T-helper 2 cell (primary cell): Measurements from ENCODE around the gene TP53.
A peak's percentile ranks its signal among the peaks of the same experiment; 100 is the strongest.

Experiments
- DNase-seq, 5 experiments: peaks; one replicate each; pipeline versions ENCODE4 v3.0.0 to v3.0.0-alpha.2; 2012 to 2022

The TP53 gene

DNA sequence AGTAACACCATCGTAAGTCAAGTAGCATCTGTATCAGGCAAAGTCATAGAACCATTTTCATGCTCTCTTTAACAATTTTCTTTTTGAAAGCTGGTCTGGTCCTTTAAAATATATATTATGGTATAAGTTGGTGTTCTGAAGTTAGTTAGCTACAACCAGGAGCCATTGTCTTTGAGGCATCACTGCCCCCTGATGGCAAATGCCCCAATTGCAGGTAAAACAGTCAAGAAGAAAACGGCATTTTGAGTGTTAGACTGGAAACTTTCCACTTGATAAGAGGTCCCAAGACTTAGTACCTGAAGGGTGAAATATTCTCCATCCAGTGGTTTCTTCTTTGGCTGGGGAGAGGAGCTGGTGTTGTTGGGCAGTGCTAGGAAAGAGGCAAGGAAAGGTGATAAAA, 14.1 kb downstream of the TP53 start:
- peak in 1 of 5 experiments; percentile 30 for DNase-seq

DNA sequence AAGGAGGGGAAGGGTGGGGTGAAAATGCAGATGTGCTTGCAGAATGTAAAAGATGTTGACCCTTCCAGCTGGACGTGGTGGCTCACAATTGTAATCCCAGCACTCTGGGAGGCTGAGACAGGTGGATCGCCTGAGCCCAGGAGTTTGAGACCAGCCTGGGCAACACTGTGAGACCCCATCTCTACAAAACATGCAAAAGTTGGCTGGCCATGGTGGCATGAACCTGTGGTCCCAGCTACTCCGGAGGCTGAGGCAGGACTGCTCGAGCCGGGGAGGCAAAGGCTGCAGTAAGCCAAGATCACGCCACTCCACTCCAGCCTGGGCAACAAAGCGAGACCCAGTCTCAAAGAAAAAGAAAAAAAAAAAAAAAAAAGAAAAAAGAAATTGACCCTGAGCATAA, 18.8 kb downstream of the TP53 start:
- DNase-seq = no peak

- no peak for DNase-seq
These were observed 19.5 kb downstream of the TP53 start for GRCh38 chr17:7667656-7668406.

GRCh38 chr17:7656958-7657609, 30.2 kb downstream of the TP53 start:
- DNase-seq = no peak

- DNase-seq = no peak
These were observed 31.8 kb downstream of the TP53 start for GRCh38 chr17:7655541-7655840.

- DNase-seq = no peak
These were observed 32.3 kb downstream of the TP53 start for GRCh38 chr17:7654832-7655540.

GRCh38 chr17:7652388-7653356, 34.6 kb downstream of the TP53 start:
- DNase-seq = no peak

DNA sequence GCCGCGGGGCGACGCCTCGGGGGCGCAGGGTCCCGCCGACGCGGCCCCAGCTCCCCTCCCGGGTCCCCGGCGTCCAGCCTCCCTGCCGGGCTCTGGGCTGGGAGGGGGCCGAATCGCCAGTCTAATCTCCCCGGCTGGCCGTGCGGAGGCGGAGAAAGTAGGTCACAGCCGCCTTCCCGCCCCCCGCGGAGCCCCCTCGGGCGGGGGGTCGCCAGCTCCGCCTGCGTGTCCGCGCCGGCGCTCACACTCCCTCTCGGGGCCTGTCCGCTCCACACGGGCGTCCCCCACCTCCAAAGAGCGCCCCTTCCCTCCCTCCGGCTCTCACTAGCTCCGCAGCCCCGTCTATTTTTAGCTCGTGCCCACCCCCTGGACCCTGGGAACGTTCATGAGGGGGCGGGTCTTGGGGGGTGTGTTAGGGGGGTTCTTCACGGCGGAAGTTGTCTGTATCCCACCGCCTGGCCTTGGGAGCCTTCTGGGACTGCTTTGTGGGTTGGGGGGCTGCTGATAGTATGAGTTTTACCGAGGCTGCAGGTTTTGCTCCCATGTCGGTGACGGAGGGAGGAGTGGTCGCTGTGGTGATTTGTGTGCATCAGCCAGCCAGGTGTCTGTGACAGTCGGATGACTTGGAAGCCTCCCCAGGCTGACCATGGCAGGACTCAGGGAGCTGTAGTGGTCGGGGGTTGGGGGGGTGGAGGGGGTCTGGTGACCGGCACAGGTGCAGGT, 35.5 kb downstream of the TP53 start:
- DNase-seq = no peak

DNA sequence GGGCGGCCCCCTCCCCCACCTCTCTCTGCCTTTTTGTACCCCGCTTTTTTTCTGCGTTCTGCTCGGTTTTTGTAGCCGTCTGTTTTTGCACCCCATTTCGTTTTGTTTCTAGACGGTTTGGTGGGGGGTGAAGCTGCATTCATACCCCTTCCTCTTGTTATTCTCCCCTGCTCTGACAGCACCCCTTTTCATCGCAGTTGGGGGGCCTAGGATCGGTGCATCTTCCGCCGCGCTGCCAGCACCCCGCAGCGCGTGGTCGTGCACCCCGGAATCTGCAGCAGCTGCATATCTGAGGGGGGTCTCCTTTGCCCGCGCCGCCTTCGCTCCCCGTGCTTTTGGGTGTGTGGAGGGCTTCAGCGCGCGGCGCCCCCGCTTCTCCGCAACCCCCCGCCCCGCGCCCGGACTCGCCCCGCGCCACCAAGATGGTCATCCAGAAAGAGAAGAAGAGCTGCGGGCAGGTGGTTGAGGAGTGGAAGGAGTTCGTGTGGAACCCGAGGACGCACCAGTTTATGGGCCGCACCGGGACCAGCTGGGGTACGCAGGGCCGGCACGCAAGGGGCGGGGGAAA, 36.1 kb downstream of the TP53 start:
- DNase-seq = no peak

- peak; percentile 44 to 78 (median 61) for DNase-seq
These were observed 36.7 kb downstream of the TP53 start, which contains the start of gene ATP1B2 for GRCh38 chr17:7650509-7651096. ATP1B2 (plus strand) TSS chr17:7650926; CDS start chr17:7651519, 593 bp downstream.

DNA sequence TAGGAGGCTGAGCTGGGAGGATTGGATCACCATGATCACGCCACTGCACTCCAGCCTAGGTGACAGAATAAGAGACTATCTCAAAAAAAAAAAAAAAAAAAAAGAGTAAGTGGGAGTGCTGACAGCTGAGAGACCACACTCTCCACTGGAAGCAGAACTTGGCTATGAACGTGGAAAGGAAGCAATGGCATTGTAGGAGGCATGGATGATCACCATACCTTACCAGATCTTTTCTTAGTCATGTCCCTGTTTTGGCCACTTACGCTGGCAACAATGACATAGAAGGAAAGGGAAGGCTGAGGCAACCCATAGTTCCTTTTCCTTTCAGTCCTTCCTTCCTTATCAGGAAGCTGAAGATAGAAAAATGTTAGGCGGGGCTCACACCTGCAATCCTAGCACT, 40.3 kb downstream of the TP53 start:
- no peak for DNase-seq

GRCh38 chr17:7646457-7646856, 40.8 kb downstream of the TP53 start:
- DNase-seq = no peak

- peak in 1 of 5 experiments; percentile 30 for DNase-seq
These were observed 42.5 kb downstream of the TP53 start for GRCh38 chr17:7644775-7645174.

DNA sequence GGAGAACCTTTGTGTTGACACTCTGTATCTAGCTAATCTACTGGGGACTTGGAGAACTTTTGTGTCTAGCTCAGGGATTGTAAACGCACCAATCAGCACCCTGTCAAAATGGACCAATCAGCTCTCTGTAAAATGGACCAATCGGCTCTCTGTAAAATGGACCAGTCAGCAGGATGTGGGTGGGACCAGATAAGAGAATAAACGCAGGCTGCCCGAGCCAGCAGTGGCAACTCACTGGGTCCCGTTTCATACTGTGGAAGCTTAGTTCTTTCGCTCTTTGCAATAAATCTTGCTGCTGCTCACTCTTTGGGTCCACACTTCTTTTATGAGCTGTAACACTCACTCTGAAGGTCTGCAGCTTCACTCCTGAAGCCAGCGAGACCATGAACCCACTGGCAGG, 45.7 kb downstream of the TP53 start:
- peak in 1 of 5 experiments; percentile 47 for DNase-seq

GRCh38 chr17:7640783-7641182, 46.5 kb downstream of the TP53 start:
- no peak for DNase-seq

DNA sequence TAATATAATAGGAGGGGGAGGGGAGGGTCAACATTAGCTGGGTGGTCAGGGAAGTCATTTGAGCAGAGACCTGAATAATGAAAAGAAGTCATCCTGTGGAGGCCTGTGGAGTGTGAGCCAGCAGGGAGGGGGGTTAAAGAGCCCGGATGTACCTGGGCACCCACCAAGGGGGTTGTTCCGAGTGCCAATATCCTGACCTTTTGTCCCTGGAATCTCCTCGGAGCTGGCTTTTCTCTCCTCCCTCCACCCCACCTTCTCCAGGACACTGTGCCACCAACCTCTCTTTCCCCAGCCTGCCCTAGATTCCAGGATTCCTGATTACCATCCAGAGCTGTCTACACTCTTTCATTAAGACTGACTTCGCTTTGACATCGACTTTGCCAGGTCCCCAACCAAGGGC, 51.1 kb downstream of the TP53 start:
- DNase-seq = no peak

- DNase-seq = no peak
These were observed 52.9 kb downstream of the TP53 start for GRCh38 chr17:7634384-7634783.

DNA sequence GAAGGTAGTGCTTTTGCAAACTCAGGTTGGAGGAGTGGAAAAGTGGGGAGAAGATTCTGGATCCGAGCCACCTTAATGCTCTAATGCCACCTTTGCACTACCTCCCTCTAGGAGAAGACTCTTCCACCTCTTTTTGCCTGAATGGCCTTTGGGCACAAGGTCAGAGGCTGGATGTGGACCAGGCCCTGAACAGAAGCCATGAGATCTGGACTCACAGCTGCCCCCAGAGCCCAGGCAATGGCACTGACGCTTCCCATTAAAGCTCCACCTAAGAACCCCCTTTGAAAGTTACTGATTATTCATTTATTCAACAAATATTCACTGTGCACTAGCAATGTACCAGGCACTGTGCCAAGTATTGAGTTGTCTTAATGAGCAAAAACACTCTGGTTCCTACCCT, 54.2 kb downstream of the TP53 start:
- DNase-seq = no peak

GRCh38 chr17:7632492-7632894, 54.8 kb downstream of the TP53 start:
- DNase-seq = peak in 1 of 5 experiments; percentile 58

DNA sequence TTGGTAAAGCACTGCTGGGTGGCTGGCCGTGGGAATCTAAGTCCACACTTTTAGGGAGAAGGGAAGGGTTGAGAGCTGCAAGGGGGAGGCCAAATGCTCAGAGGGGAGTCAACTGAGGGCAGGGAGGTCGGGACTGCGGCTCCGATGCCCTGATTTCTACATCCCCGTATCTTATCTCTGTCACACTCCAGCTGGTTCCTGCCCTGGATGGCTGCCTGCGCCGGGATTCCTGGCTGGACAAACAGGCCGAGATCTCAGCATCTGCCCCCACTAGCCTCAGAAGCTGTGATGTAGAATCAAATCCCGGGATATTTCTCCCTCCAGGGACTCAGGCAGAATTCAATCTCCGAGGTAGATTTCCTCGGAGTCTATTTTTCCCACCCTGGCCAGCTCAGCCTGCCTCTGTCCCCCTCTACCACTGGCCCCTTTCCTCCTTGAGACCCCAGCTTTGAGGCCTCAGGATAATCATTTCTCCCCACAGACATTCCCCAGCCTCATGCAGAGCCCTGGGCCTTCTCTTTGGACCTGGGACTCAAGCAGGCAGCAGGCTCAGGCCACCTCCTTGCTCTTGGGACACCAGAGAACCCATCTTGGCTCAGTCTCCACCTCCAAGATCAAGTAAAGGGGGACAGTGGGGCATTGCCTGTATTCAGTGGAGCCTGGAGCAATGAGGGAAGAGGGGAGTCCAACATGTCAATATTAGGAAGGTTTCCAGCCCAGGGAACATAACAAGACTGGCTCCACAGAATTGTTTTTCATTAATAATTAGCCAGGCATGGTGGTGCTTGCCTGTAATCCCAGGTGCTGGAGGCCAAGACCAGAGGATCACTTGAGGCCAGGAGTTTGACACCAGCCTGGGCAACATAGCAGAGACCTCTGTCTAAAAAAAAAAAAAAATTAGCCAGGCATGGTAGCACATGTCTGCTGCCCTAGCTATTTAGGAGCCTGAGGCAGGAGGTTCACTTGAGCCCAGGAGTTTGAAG, 55.6 kb downstream of the TP53 start:
- DNase-seq = no peak
